ENCODE results near the gene PATE4. TPM values are rescaled to one million over a fixed set of nuclear protein-coding genes. Genes with fewer than 3 reads are reported as not detected.

Gene PATE4, protein sequence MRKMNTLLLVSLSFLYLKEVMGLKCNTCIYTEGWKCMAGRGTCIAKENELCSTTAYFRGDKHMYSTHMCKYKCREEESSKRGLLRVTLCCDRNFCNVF
- not detected in 2 replicates for total RNA-seq (2014; rRNA removed; shearing (Covaris generic); ENCODE audit: low replicate concordance)

DNA sequence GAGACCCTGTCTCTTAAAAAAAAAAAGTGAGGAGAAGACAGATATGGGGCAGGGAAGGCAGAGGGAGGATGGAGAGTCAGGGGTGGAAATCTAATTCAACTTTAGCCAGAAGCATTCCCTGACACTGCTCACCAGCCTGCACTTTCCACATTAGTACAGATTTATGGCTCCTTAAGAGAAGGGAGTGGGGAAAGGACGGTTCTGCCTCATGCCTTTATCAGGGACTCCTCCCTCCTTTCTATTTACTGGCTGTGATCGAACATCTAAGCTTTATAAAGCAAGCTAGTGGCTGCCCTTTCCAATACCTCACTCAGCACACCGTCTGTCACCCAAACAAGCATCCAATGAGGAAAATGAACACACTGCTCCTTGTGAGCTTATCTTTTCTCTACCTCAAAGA, at the start of gene PATE4:
Gene PATE4, plus strand, starts transcription at position 301 of the 400 bp plus-strand sequence. Its CDS starts 44 bp downstream, at position 345.
- Histone ChIP-seq H3K36me3 (ENCODE audit: insufficient read depth, low read length) (no peaks in the 10 kb centered on the region), H3K9me2 (replicated peaks; ENCODE audit: insufficient read depth, low read length) (no peaks in the 10 kb centered on the region)

DNA sequence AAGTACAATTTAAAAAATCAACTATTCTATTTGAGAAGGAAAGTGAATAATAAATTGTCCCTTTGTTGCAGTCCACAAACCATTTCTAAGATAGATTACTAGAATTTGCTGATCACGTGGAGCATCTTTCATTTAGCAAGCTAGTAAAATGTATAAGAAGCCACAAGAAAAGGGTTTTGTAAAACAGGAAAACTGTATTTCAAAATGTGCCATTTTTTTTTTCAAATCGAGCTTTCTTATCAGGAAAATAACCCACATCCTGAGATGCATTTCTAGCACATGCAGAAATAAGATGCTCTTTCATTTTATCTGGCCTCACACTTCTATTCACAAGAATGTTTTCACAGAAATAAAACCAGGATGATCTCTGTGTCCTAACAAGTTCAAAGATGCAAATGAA, 48.4 kb upstream of the PATE4 start:
- H3K36me3 ChIP-seq (ENCODE audit: insufficient read depth, low read length) = no peaks in the 10 kb centered on the region
- no peaks in the 10 kb centered on the region for H3K4me1 ChIP-seq (ENCODE audit: low read length)
- H2AFZ ChIP-seq (ENCODE audit: low read length) = no peak overlapping the region
- no peaks in the 10 kb centered on the region for H3K9me2 ChIP-seq (replicated peaks; ENCODE audit: insufficient read depth, low read length)
- H3K9me3 ChIP-seq (ENCODE audit: low read length) = no peaks in the 10 kb centered on the region
- no peaks in the 10 kb centered on the region for H3K79me2 ChIP-seq (ENCODE audit: low read length)
- H3K4me3 ChIP-seq (ENCODE audit: low read length) = no peak overlapping the region
- H3K27ac ChIP-seq (ENCODE audit: low read length) = no peak overlapping the region
- H4K20me1 ChIP-seq (ENCODE audit: insufficient read depth, low read depth, low read length) = no peaks in the 10 kb centered on the region
- H3K4me2 ChIP-seq (ENCODE audit: low read depth, low read length, poor library complexity, severe bottlenecking) = no peak overlapping the region
- no peak for DNase-seq
- H3K27me3 ChIP-seq (ENCODE audit: low read length) = no peaks in the 10 kb centered on the region
- no peak overlapping the region for H3K9ac ChIP-seq (ENCODE audit: low read length)

More for the DNA sequence above, at the start of gene PATE4:
- no peaks in the 10 kb centered on the region for H4K20me1 ChIP-seq (ENCODE audit: insufficient read depth, low read depth, low read length)
- no peak within 1 kb of the TSS for H3K27ac ChIP-seq (ENCODE audit: low read length)
- no peaks in the 10 kb centered on the region for H3K79me2 ChIP-seq (ENCODE audit: low read length)
- no peak for DNase-seq
- no peak within 1 kb of the TSS for H3K4me2 ChIP-seq (ENCODE audit: low read depth, low read length, poor library complexity, severe bottlenecking)
- H3K9ac ChIP-seq (ENCODE audit: low read length) = no peak within 1 kb of the TSS
- H2AFZ ChIP-seq (ENCODE audit: low read length) = no peak within 1 kb of the TSS
- H3K4me1 ChIP-seq (ENCODE audit: low read length) = no peaks in the 10 kb centered on the region
- no peaks in the 10 kb centered on the region for H3K27me3 ChIP-seq (ENCODE audit: low read length)
- no peak within 1 kb of the TSS for H3K4me3 ChIP-seq (ENCODE audit: low read length)
- no peaks in the 10 kb centered on the region for H3K9me3 ChIP-seq (ENCODE audit: low read length)

DNA sequence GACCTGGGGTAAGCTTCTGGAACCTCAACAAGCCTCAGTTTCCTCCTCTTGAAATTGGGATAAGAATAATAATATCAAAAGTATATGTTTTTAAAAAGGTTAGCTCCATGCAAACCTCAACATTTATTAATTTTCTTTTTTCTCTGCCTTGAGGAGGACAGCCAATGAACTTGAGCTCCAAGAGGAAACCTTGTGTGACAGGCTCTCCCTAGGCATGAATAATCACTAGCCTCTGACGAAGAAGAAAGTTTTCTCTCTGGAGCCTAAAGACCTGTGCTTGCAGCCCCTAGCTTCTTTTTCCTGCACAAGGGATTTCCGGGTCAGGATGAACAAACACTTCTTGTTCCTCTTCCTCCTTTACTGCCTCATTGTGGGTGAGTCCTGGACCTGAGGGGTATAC, 45.3 kb upstream of the PATE4 start, which contains the start of gene PATE3:
Gene PATE3, plus strand, starts transcription at position 301 of the 400 bp plus-strand sequence. Its CDS starts 25 bp downstream, at position 326.
- Histone ChIP-seq H3K79me2 (ENCODE audit: low read length) (no peaks in the 10 kb centered on the region), H3K9me3 (ENCODE audit: low read length) (no peaks in the 10 kb centered on the region), H3K27me3 (ENCODE audit: low read length) (no peaks in the 10 kb centered on the region), H4K20me1 (ENCODE audit: insufficient read depth, low read depth, low read length) (no peaks in the 10 kb centered on the region), H3K27ac (ENCODE audit: low read length) (no peak within 1 kb of the TSS), H3K4me3 (ENCODE audit: low read length) (no peak within 1 kb of the TSS), H3K9ac (ENCODE audit: low read length) (no peak within 1 kb of the TSS), H3K9me2 (replicated peaks; ENCODE audit: insufficient read depth, low read length) (no peaks in the 10 kb centered on the region), H3K36me3 (ENCODE audit: insufficient read depth, low read length) (no peaks in the 10 kb centered on the region), H2AFZ (ENCODE audit: low read length) (no peak within 1 kb of the TSS), H3K4me1 (ENCODE audit: low read length) (no peaks in the 10 kb centered on the region), H3K4me2 (ENCODE audit: low read depth, low read length, poor library complexity, severe bottlenecking) (no peak within 1 kb of the TSS)
- no peak for DNase-seq

GRCh38 chr11:125790825-125791224, 42.3 kb upstream of the PATE4 start:
- no peaks in the 10 kb centered on the region for H4K20me1 ChIP-seq (ENCODE audit: insufficient read depth, low read depth, low read length)
- DNase-seq = no peak
- no peaks in the 10 kb centered on the region for H3K27me3 ChIP-seq (ENCODE audit: low read length)
- no peak overlapping the region for H3K9ac ChIP-seq (ENCODE audit: low read length)
- no peaks in the 10 kb centered on the region for H3K4me1 ChIP-seq (ENCODE audit: low read length)
- no peaks in the 10 kb centered on the region for H3K9me2 ChIP-seq (replicated peaks; ENCODE audit: insufficient read depth, low read length)
- H3K4me3 ChIP-seq (ENCODE audit: low read length) = no peak overlapping the region
- H3K4me2 ChIP-seq (ENCODE audit: low read depth, low read length, poor library complexity, severe bottlenecking) = no peak overlapping the region
- no peaks in the 10 kb centered on the region for H3K9me3 ChIP-seq (ENCODE audit: low read length)
- H3K27ac ChIP-seq (ENCODE audit: low read length) = no peak overlapping the region
- no peaks in the 10 kb centered on the region for H3K79me2 ChIP-seq (ENCODE audit: low read length)
- no peak overlapping the region for H2AFZ ChIP-seq (ENCODE audit: low read length)
- H3K36me3 ChIP-seq (ENCODE audit: insufficient read depth, low read length) = no peaks in the 10 kb centered on the region

DNA sequence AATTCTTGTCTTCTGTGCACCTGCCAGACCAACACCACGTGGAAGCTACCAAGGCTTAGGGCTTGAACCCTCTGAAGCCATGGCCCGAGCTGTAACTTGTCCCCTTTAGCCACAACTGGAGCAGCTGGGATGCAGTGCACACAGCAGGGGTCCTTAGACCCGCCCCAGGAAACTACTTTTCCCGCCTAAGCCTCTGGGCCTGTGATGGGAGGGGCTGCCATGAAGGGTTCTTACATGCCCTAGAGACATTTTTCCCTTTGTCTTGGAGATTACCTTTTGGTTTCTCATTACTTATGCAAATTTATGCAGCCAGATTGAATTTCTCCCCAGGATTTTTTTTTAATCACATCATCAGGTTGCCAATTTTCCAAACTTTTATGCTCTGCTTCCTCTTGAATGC, 35.5 kb upstream of the PATE4 start:
- DNase-seq = no peak
- H3K27me3 ChIP-seq (ENCODE audit: low read length) = no peaks in the 10 kb centered on the region
- no peak overlapping the region for H3K9ac ChIP-seq (ENCODE audit: low read length)
- no peaks in the 10 kb centered on the region for H3K9me2 ChIP-seq (replicated peaks; ENCODE audit: insufficient read depth, low read length)
- H3K4me1 ChIP-seq (ENCODE audit: low read length) = no peaks in the 10 kb centered on the region
- H3K9me3 ChIP-seq (ENCODE audit: low read length) = no peaks in the 10 kb centered on the region
- no peak overlapping the region for H2AFZ ChIP-seq (ENCODE audit: low read length)
- H4K20me1 ChIP-seq (ENCODE audit: insufficient read depth, low read depth, low read length) = no peaks in the 10 kb centered on the region
- H3K27ac ChIP-seq (ENCODE audit: low read length) = no peak overlapping the region
- no peak overlapping the region for H3K4me3 ChIP-seq (ENCODE audit: low read length)
- H3K36me3 ChIP-seq (ENCODE audit: insufficient read depth, low read length) = no peaks in the 10 kb centered on the region
- H3K4me2 ChIP-seq (ENCODE audit: low read depth, low read length, poor library complexity, severe bottlenecking) = no peak overlapping the region
- no peaks in the 10 kb centered on the region for H3K79me2 ChIP-seq (ENCODE audit: low read length)

- no peaks in the 10 kb centered on the region for H3K79me2 ChIP-seq (ENCODE audit: low read length)
- DNase-seq = no peak
- H3K9ac ChIP-seq (ENCODE audit: low read length) = no peak overlapping the region
- no peak overlapping the region for H3K27ac ChIP-seq (ENCODE audit: low read length)
- no peaks in the 10 kb centered on the region for H4K20me1 ChIP-seq (ENCODE audit: insufficient read depth, low read depth, low read length)
- no peak overlapping the region for H3K4me2 ChIP-seq (ENCODE audit: low read depth, low read length, poor library complexity, severe bottlenecking)
- no peaks in the 10 kb centered on the region for H3K9me2 ChIP-seq (replicated peaks; ENCODE audit: insufficient read depth, low read length)
- H2AFZ ChIP-seq (ENCODE audit: low read length) = no peak overlapping the region
- H3K9me3 ChIP-seq (ENCODE audit: low read length) = no peaks in the 10 kb centered on the region
- H3K36me3 ChIP-seq (ENCODE audit: insufficient read depth, low read length) = no peaks in the 10 kb centered on the region
- H3K4me3 ChIP-seq (ENCODE audit: low read length) = no peak overlapping the region
- H3K4me1 ChIP-seq (ENCODE audit: low read length) = no peaks in the 10 kb centered on the region
- H3K27me3 ChIP-seq (ENCODE audit: low read length) = no peaks in the 10 kb centered on the region
These were observed 33.3 kb upstream of the PATE4 start for GRCh38 chr11:125799808-125800207.

- DNase-seq = no peak
- Histone ChIP-seq H3K9me2 (replicated peaks; ENCODE audit: insufficient read depth, low read length) (no peaks in the 10 kb centered on the region), H3K9me3 (ENCODE audit: low read length) (no peaks in the 10 kb centered on the region), H2AFZ (ENCODE audit: low read length) (no peak overlapping the region), H3K79me2 (ENCODE audit: low read length) (no peaks in the 10 kb centered on the region), H4K20me1 (ENCODE audit: insufficient read depth, low read depth, low read length) (no peaks in the 10 kb centered on the region), H3K27ac (ENCODE audit: low read length) (no peak overlapping the region), H3K4me1 (ENCODE audit: low read length) (no peaks in the 10 kb centered on the region), H3K9ac (ENCODE audit: low read length) (no peak overlapping the region), H3K36me3 (ENCODE audit: insufficient read depth, low read length) (no peaks in the 10 kb centered on the region), H3K4me2 (ENCODE audit: low read depth, low read length, poor library complexity, severe bottlenecking) (no peak overlapping the region), H3K27me3 (ENCODE audit: low read length) (no peaks in the 10 kb centered on the region), H3K4me3 (ENCODE audit: low read length) (no peak overlapping the region)
These were observed 30.7 kb upstream of the PATE4 start for GRCh38 chr11:125802387-125802786.

DNA sequence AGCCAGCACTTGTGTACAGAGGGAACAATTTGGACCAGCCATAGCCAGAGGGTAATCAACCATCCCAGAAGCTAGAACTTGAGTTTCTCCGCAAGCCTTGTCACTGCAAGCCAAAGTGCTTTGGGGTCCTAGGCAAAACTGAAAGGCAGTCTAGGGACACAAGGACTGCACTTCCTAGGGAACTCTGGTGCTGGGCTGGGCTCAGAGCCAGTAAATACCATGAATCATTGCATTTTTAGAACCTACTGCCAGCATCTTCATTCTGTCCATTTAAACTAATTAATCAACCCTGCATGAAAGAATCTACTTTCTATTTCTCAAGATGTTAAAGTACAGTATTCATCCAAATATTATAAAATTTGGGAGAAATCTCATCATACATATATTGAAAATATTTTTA, 25.2 kb upstream of the PATE4 start:
- H3K27me3 ChIP-seq (ENCODE audit: low read length) = no peaks in the 10 kb centered on the region
- H3K27ac ChIP-seq (ENCODE audit: low read length) = no peak overlapping the region
- no peaks in the 10 kb centered on the region for H3K9me2 ChIP-seq (replicated peaks; ENCODE audit: insufficient read depth, low read length)
- no peak overlapping the region for H3K4me2 ChIP-seq (ENCODE audit: low read depth, low read length, poor library complexity, severe bottlenecking)
- no peaks in the 10 kb centered on the region for H3K4me1 ChIP-seq (ENCODE audit: low read length)
- DNase-seq = no peak
- no peaks in the 10 kb centered on the region for H3K36me3 ChIP-seq (ENCODE audit: insufficient read depth, low read length)
- H3K4me3 ChIP-seq (ENCODE audit: low read length) = no peak overlapping the region
- H3K9me3 ChIP-seq (ENCODE audit: low read length) = no peaks in the 10 kb centered on the region
- no peaks in the 10 kb centered on the region for H4K20me1 ChIP-seq (ENCODE audit: insufficient read depth, low read depth, low read length)
- H3K79me2 ChIP-seq (ENCODE audit: low read length) = no peaks in the 10 kb centered on the region
- no peak overlapping the region for H2AFZ ChIP-seq (ENCODE audit: low read length)
- no peak overlapping the region for H3K9ac ChIP-seq (ENCODE audit: low read length)
